ENCODE measurements around the gene PIK3CD. TPM values are rescaled to one million over a fixed set of nuclear protein-coding genes. Genes with fewer than 3 reads are reported as not detected.

Gene PIK3CD
- total RNA-seq, result 1.1 and 1.5 TPM in 2 replicates

GRCh38 chr1:9651565-9652378 is at the start of gene PIK3CD:
PIK3CD (plus strand) TSS chr1:9651731; CDS start chr1:9710456, 58,725 bp downstream.

Other genes with a start within 250 kb of the PIK3CD start
- gene SLC25A33, start 112.3 kb upstream of the PIK3CD start, total RNA-seq, result 3.8 and 4.2 TPM in 2 replicates
- gene TMEM201, start 62.8 kb upstream of the PIK3CD start, total RNA-seq, result 3.0 and 3.2 TPM in 2 replicates
- 104 and 117 TPM in 2 replicates for gene CLSTN1, start 172.2 kb downstream of the PIK3CD start, total RNA-seq

Data from aortic smooth muscle cell (primary cell).